GM21825 (cell line): ENCODE data around the gene NUCKS1.

Source experiments
- ATAC-seq: cut with Tn5 transposase; IDR thresholded peaks from one replicate; pipeline ENCODE4 v1.9.1; 2021; ENCODE audit warnings: mild to moderate bottlenecking, moderate library complexity; ENCODE audit not compliant: unreplicated experiment

NUCKS1 gene

DNA sequence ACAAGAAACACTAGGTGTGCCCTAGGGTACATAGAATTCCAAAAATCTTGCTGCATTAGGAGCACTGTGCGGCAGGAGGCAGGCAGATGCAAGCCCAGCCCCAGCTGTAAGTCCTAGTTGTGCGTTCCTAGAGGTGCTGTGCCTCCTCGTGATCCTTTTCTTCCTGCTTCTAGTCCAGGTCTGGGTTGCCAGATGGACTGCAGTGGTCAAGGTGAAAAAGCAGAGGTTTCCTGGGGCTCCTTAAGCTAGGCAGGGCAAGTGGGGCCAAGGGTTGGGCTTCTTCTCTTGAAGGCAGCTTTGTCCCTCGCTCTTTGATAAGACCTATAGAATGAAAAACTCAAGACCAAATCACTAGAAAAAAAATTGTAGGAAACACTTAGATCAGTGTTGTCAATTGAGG, 48.1 kb downstream of the NUCKS1 start:
- ATAC-seq = no peak

DNA sequence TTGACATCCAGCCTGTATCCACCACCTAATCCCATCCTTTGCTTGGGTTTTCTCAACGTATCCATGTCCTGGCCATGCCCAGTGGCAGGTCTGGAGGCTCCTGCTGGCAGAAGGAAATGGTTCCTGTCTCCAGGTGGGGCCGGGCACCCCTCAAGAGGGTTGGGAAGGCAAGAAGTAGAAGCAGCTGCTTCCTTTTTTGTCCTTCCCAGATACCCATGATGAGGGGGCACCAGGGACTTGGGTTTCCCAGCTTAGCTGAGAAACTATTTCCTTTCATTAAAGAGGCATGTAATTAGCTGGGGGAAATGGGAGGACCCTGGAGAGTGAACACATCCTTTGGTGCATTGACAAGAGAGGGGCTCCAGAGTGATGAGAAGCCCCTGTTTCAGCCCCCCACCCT, 48.6 kb downstream of the NUCKS1 start:
- ATAC-seq = no peak

DNA sequence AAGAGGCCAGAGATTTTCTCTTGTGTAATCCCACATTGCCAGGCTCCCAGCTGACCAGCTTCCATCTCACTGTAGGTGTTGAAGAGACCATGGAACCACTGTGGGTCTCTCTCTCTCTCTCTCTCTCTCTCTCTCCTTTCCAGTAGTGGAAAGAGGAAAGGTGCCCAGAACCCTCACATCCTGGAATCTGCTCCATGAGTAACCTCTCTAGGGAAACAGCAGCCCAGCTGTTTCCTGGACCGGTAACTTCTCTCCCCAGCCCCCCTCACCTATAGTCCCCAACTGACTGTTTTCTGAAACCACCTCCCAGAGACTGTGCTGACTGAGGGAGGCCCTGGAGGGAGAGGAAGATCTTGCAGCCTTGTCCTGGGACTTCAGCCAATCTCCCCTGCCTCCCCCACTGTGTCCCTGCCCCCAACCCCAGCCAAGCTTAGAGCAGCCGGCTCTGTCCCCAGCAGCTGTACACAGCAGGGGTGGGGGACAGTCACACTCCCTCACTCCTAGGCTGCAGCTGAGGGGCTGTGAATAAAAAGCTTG, 49.0 kb downstream of the NUCKS1 start:
- ATAC-seq = no peak

DNA sequence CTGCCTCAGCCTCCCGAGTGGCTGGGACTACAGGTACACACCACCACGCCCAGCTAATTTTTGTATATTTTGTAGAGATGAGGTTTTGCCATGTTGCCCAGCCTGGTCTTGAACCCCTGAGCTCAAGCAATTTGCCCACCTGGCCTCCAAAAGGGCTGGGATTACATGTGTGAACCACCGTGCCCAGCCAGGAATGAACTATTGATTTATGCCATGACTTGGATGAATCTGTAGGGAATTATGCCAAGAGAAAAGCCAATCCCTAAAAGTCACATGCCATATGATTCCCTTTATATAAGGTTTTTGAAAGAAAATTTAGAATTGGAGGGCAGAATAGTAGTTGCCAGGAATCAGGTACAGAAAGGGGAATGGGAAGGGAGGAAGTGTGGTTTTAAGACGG, 50.6 kb downstream of the NUCKS1 start:
- ATAC-seq = no peak

DNA sequence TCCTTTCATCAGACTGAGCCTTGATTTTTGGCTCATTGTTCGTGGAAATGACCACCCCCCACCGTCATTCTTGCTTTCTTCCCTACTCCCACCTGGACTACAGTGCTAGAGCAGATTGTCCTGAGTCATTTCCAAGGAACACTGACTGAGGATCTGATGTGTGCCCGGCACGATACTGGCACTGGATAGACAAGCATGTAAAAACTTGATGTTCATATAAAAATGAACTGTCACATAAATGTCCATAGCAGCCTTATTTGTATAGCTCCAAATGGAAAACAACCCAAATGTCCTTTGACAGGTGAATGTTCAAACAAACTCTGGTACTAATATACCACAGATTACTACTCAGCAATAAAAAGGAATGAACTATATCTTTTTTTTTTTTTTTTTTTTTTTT, 51.1 kb downstream of the NUCKS1 start:
- no peak for ATAC-seq

DNA sequence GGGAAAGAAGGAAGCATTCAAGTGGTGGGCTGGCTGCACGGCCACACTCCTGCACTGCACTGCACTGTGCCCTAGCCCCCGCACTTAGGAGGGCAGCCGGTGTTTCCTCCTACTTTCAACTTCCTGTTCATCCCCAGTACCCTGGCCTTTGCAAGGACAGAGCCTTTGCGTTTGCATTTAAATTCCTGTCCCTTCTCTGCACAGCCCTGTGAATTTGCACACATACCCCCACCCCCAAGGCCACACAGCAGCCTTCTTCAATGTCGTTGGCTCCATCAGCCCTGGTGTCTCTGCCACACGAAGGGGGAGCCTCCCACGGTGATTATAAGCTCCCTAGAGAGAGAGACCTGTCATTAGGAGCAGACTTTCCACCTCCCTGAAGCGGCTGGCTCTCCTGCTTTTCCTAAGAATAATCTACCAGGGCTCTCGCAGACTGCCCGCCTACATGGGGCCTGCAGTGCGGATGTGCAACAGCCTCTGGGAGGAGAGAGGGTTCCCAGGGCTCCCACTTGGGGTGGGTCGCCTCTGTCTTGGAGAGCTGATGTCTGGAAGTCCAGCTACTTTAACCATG, 56.5 kb downstream of the NUCKS1 start:
- no peak for ATAC-seq

DNA sequence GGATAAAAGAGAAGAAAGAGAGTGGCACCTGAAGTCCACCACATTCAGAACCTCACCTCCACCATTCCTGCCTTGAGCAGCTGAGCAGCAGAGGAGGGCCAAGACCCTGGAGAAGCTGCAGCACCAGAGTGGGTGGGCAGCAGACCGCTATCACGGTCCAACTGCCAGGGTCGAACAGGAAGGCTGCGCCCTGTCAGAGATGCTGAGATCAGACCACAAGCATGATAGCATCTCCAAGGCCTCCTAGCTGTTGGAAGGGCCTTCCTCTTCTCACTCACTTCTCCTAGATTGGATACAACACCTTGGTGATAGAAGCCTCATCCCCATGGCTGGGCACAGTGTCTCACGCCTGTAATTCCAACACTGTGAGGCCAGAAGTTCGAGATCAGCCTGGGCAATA, 57.6 kb downstream of the NUCKS1 start:
- no peak for ATAC-seq

DNA sequence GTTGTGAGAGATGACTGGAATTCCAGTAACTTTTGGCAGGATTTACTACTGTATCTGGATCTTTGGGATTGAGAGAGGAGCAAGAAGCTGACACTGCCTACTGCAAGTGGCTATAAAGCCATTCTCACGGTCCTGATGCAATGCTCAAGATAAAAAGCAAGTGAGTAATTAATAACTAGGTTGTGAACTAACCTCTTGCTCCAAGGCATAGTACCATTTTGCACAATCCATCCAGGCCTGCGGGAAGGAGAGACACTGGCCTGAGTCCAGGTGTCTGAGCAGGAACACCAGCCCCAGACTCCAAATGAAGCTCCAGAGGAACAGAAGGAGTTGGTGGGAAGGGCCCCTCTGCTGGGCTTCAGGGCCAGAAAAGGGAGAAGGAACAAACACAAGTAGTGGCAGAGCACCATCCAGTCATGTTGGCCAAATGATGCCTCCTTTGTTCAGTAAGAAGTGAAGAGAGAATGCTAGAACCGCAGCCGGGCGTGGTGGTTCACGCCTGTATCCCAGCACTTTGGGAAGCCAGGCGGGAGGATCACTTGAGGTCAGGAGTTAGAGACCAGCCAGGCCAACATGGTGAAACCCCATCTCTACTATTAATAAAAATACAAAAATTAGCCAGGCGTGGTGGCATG, 59.7 kb downstream of the NUCKS1 start:
- no peak for ATAC-seq

DNA sequence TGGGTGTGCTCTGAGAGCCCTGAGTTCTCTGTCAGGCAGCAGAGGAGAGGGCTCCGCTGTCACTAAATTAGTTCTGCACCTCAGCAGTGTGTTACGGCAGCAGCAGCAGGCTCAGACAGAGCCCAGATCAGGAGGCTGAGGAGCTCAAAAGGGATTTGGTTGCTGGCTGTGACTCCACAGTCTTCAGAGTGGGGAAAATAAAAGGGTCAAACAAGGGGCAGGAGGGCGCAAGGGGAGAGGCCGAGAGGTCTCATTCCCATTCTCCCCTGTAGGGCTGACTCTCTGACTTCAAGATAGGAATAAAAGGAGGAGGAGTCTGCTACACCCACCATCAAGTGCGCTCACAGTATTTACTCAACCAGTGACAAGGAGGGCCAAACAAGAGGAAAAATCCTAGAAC, 60.5 kb downstream of the NUCKS1 start:
- ATAC-seq = no peak

DNA sequence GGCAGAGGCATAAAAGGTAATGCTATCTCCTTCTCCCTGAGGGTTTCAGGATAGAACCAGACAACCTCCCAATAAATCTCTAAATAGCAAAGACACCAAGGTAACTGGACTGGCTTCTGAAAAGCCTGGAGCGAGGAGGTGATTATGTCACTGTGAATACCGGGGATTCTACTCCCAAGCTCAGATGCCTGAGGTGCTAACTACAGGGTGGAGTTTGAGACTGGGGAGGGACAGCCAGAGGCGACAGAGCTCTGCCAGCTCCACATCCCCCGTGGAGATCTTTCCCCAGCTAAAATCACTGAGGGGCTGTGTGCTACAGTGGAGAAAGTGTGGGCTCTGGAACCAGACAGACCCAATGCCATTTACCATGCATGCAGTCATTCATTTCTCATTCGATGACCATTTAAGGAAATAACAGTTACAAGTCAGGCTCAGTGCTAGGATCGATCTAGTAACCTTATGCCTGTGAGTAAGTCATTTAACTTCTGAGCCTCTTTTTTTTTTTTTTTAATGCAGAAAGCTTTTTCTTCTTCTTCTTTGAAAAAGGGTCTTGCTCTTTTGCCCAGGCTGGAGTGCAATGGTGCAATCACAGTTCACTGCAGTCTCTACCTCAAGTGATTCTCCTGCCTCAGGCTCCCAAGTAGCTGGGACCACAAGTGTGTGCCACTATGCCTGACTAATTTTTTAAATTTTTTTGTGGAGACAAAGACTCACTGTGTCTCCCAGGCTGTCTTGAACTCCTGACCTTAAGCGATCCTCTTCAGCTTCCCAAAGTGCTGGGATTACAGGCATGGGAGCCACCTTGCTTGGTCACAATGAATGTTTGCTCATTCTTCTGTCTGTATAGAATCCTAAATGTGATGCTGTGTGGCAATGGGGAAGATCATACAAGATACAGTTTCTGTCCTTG, 61.6 kb downstream of the NUCKS1 start:
- ATAC-seq = no peak

DNA sequence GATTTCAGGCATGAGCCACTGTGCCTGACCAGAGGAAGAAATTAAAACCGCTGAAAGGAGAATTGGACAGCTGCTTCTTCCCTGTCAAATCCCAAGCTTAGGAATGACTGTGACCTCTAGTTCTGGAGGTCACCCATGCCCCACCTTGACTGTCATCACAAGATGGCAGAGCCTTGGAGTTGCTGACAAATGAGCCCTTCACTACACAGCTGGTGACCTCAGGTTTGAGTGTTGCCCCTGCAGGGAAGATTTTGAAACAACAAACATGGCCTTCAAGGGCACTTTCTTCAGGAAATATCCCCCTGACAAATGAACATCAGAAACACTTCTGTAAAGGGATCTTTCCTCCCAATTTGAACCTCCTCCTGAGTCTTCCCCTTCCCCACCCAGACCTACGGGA, 62.7 kb downstream of the NUCKS1 start:
- no peak for ATAC-seq

DNA sequence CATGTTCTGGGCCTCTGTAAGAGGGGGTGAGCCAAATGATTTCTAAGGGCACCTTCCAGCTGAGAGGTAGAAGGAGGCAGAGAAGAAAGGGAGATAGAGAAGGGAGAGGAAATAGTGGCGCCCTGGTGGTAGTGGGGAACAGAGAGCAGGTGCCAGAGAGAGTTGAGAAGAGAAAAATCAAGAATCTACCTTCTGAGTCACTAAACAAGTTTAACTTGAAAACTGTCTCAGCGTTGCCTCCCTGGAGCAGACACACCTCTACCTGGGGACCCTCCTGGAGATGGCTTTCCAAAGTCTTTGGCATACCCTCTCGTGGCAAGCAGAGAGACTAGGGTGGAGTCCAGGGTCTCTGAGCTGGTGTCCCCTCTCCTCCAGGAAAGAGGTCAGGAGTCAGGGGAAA, 68.6 kb downstream of the NUCKS1 start:
- ATAC-seq = no peak

DNA sequence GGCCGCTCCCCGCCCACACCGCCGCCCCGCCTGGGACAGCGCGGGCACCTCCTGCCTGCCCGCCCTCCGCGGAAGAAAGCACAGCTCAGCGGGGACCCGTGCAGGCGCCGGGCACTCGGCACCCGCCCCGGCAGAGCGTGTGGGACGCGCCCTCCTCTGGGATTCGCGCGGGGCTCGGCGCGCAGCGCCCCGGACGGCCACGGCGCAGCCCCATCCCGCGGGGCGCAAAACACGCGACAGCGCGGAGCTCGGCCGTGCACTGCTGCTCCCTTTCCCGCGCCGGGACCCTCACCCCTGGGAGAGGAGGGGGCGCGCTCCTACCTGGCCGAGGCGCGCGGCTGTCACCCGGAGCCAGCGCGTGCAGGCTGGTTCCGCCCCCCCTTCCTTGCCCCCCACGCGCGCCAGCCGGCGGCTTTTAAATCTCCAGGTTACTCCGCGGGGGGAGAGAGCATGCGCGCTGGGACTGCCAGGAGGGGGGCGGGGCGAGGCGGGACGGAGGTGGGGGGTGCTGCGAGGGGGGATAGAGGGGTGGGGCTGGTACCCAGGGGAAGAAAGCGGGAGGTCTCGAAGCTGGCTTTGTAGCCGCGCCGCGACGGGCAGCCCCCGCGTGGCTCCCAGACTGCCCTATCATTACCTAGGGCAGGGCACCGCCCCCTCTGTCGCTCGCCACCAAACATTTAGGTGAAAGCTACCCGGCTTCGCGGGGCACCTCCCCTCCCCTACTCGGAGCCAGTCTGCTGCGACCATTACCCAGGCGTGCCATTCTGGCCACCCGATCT, 69.7 kb downstream of the NUCKS1 start, which contains the start of gene SLC45A3:
TSS of gene SLC45A3 (minus strand) at position 437 of the 779 bp plus-strand sequence. CDS start 15,853 bp downstream, outside the sequence.
- ATAC-seq = no peak

DNA sequence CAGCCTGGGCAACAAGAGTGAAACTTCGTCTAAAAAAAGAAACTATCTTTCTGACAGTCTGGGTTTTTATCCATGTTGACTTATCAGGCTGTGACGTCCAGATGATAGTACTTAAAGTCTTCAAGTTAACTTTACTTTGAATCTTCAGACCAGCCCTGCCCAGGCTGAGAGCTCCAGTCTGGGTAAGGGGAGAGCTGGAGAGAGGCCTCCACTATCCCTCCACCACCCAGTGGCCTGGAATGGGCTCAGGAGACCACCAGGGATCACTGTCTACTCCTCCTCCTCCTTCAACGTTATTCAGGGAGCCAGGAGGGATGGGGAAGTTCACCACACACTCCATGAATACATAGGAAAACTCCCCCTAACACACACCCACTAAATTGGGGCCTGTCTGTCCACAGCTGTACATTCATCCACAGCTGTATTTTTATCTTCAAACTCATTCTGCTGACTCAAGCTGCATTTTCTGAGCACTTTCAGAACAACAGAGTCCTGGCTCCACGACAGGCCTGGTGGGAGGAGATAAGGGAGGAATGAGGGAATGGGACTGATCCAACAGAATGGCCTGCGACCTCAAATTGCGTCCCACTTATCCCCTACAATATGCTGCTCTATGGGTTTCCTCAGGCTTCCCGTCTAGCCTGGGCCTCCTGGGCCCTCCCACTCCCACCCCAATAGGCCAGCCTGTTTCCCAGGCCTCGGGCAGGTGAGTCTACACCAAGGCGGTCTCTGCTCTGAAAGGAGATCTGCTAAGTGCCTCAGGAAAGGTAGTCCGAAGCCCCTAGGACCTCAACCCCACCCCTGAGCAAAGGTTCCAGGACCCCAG, 71.5 kb downstream of the NUCKS1 start:
- ATAC-seq = no peak

DNA sequence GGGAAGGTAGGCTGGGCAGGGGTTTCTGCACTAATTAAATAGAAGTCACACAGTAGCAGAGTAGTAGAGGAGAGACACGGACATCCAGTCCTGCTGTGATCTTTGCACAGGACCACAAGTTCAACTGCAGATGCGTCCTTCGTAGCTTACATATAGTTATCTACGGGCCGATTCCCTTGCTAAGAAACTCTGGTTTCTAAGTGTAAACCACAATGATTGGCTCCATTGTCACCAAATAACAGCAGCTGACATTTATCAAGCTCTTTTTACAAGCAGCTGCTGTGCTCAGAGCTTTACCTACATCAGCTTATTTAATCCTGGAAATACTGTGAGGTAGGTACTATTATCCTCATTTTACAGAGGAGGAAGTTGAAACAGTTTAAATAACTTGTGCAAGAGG, 72.8 kb downstream of the NUCKS1 start:
- ATAC-seq = no peak

DNA sequence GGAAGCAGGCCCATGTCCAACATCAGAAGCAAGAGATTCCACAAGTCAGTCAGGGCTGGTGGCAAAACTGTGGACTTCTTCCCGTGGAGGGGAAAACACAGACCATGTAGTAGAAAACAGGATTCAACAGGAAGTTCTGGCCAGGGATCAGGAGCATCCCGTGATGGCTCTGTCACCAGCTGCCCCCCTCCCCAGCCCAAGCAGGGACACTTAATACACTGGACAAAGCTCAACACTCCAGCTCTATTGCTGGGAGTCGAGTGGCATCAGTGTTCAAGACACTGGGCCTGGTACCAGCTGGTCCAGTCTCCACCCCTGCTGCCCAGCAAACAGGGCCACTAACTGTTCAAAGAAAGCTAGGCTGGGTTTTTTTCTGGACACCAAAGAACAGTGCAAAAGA, 73.4 kb downstream of the NUCKS1 start:
- no peak for ATAC-seq

DNA sequence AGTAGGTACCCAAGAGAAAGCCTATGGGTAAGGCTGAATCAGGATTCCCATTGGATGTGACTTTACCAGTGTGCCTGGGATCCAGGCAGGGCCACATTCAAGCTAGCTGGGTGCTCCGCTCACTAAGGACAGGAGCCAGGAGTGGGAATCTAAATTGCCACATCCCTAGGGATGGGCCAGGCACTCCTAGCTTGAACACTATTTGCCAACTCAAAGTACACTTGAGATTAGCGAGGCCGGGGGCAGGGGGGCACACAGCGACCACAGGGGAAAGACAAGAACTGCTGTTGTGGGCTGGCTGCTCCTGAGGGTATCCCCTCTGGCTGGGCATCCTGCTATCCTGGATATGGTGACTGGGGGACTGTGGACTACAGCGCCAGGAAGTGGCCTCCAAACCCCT, 74.0 kb downstream of the NUCKS1 start:
- no peak for ATAC-seq

DNA sequence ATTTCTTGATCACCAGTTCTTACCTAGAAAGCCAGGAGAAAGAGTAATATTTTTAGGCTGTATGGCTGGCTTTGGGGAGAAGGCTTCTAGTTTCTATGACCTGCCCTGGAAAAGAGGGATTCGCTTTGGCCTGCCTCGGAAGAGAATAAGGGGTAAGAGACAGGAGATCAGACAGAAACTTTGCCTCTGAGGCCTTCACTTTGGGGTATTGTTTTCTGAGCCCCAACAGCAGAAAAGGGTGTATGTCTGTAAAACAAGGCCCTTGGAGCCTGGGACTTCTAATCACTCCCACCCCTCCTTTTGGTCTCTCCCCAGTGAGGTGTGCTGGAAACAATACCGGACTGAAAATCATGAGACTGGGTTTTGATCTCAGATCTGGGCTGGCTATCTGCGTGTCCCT, 74.7 kb downstream of the NUCKS1 start:
- no peak for ATAC-seq

DNA sequence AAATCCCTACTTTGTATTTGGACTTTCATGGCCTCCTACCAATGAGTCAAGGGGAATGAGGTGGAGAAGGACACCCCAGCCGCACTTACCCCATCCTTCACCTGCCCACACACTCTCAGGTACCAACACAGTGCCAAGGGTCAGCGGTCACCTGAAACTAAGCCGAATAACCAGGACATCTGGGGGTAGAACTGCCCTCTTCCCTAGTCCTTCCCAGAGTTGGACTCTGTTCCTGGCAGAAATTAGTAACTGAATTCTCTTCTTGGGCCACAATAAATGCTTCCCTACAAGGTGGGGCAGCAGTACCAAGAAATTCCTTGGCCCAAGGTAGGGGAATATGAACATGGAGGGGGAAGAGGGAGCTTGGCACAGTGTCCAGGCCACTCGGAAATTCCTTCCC, 77.0 kb downstream of the NUCKS1 start:
- no peak for ATAC-seq

DNA sequence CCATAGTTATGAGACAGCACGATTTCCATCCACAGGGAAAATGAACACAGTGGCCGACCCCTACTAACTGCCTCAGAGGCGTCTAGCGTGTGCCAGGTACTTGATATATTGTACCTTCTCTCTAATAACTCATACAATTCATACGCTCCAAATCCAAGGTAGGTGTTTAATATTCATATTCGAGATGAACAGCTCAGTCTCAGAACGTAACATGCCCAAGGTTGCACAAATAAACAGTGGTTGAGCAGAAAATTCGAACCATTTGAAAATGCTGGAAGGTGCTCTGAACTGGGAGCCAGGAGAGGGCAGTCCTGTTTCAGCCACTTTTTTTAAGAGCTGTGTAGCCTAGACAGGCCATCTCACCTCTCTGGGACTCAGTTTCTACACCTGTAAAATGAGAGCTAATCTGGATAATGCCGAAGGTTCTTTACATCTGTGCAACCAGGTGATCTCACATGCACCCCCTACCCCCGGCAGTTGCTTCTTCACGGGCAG, 77.5 kb downstream of the NUCKS1 start:
- no peak for ATAC-seq
